ENCODE data around the gene CLSTN2. TPM values are rescaled to one million over a fixed set of nuclear protein-coding genes. Genes with fewer than 3 reads are reported as not detected.

Gene CLSTN2
- total RNA-seq, 1 donor from 2014 or later, result 16.0 TPM

DNA sequence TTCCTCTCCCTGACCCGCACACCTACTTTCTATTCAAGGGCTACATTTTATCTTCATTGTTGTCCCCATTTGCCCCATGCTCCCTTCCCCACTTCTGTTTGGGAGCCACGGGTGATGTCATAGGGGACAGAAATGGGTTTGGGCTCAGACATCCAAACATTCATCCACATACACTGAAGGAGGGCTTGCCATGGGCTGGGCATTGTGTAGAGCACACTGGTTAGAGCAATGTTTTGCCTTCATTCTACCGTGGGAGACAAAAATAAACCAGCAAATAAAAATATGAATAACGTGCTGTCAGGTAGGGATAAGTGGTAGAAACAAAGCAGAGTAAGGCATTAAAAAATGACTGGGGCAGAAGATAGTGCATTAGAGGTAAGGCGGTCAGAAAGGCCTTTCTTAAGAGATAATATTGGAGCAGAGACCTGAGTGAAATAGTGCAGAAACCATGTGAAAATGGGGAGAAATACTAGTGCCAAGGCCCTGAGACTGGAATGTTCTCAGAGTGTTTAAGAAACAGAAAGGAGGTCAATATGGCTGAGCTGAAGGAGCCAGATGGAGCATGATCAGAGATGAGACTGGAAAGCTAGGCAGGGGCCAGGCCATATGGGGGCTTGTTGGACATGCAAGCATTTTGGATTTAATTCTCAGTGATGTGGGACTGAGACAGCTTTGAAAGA is 40.9 kb upstream of the CLSTN2 start:
- Histone ChIP-seq H3K4me1 (no peaks in the 10 kb centered on the region), H3K27me3 (no peaks in the 10 kb centered on the region), H3K36me3 (no peaks in the 10 kb centered on the region), H3K27ac (peak overlapping the region; percentile 11), H3K4me3 (no peak overlapping the region), H3K9me3 (no peaks in the 10 kb centered on the region)
- no peak for DNase-seq (ENCODE audit: extremely low spot score in 2 of 2)
- no peak for TF ChIP-seq POLR2AphosphoS5 (IDR thresholded peaks at IDR 0.05; ENCODE audit: insufficient read depth in 1 of 2, low read depth in 1 of 2)
- no peak for TF ChIP-seq POLR2A (IDR thresholded peaks at IDR 0.05)
- no peak for TF ChIP-seq CTCF (IDR thresholded peaks at IDR 0.05)
- intact Hi-C loops (cut with DNase I), result no loop called here

- H3K27me3 ChIP-seq, result no peaks in the 10 kb centered on the region
- no peak for DNase-seq (ENCODE audit: extremely low spot score in 2 of 2)
- intact Hi-C loops (cut with DNase I), result no loop called here
- TF ChIP-seq POLR2AphosphoS5 (IDR thresholded peaks at IDR 0.05; ENCODE audit: insufficient read depth in 1 of 2, low read depth in 1 of 2) (no peak), POLR2A (IDR thresholded peaks at IDR 0.05) (no peak), CTCF (IDR thresholded peaks at IDR 0.05) (no peak)
- peak overlapping the region; percentile 11 for H3K27ac ChIP-seq
- no peak overlapping the region for H3K4me3 ChIP-seq
- no peaks in the 10 kb centered on the region for H3K36me3 ChIP-seq
- no peaks in the 10 kb centered on the region for H3K4me1 ChIP-seq
- H3K9me3 ChIP-seq, result no peaks in the 10 kb centered on the region
Observed at GRCh38 chr3:139894643-139894989, 40.4 kb upstream of the CLSTN2 start.

GRCh38 chr3:139897759-139898158 is 37.2 kb upstream of the CLSTN2 start:
- intact Hi-C loops (cut with DNase I), result no loop called here
- Histone ChIP-seq H3K36me3 (no peaks in the 10 kb centered on the region), H3K9me3 (no peaks in the 10 kb centered on the region), H3K4me3 (no peak overlapping the region), H3K27ac (no peak overlapping the region), H3K27me3 (no peaks in the 10 kb centered on the region), H3K4me1 (no peaks in the 10 kb centered on the region)
- no peak for DNase-seq (ENCODE audit: extremely low spot score in 2 of 2)
- TF ChIP-seq POLR2A (IDR thresholded peaks at IDR 0.05) (no peak), POLR2AphosphoS5 (IDR thresholded peaks at IDR 0.05; ENCODE audit: insufficient read depth in 1 of 2, low read depth in 1 of 2) (no peak), CTCF (IDR thresholded peaks at IDR 0.05) (no peak)

- no peak for DNase-seq (ENCODE audit: extremely low spot score in 2 of 2)
- H3K9me3 ChIP-seq, result no peaks in the 10 kb centered on the region
- no peaks in the 10 kb centered on the region for H3K36me3 ChIP-seq
- H3K27ac ChIP-seq, result no peak overlapping the region
- H3K4me3 ChIP-seq, result no peak overlapping the region
- intact Hi-C loops (cut with DNase I), result no loop called here
- TF ChIP-seq CTCF (IDR thresholded peaks at IDR 0.05) (no peak), POLR2A (IDR thresholded peaks at IDR 0.05) (no peak)
- H3K4me1 ChIP-seq, result no peaks in the 10 kb centered on the region
- no peaks in the 10 kb centered on the region for H3K27me3 ChIP-seq
Observed at GRCh38 chr3:139906418-139906817, 28.6 kb upstream of the CLSTN2 start.

- TF ChIP-seq POLR2AphosphoS5 (IDR thresholded peaks at IDR 0.05; ENCODE audit: insufficient read depth in 1 of 2, low read depth in 1 of 2) (no peak), POLR2A (IDR thresholded peaks at IDR 0.05) (no peak), CTCF (IDR thresholded peaks at IDR 0.05) (no peak)
- no peaks in the 10 kb centered on the region for H3K4me1 ChIP-seq
- H3K9me3 ChIP-seq, result no peaks in the 10 kb centered on the region
- H3K27me3 ChIP-seq, result no peaks in the 10 kb centered on the region
- no peak overlapping the region for H3K27ac ChIP-seq
- H3K4me3 ChIP-seq, result no peak overlapping the region
- DNase-seq (ENCODE audit: extremely low spot score in 2 of 2), result no peak
- no peaks in the 10 kb centered on the region for H3K36me3 ChIP-seq
- intact Hi-C loops (cut with DNase I), result no loop called here
Observed at GRCh38 chr3:139909811-139910210, 25.2 kb upstream of the CLSTN2 start.

Measured in vagina (tissue), 2 donors.